Adipose tissue (tissue), 3 donors: ENCODE results near the gene TOX2. TPM values are rescaled to one million over a fixed set of nuclear protein-coding genes. Genes with fewer than 3 reads are reported as not detected.

Experiments used
- H3K27ac ChIP-seq: one replicate; pipeline ENCODE4 v1.5.1; 2013; ENCODE audit warnings: low read depth, low read length
- WGBS, 3 donors: extraction: QIAGEN DNeasy Blood & Tissue Kit; methylation state at CpG; one replicate each; pipeline ENCODE4 v1.1.7; 2013; 5-methylcytosine and 5-hydroxymethylcytosine counted together
- polyA plus RNA-seq, 3 donors: library from polyadenylated mRNA; stranded (reverse); fragments of 200-250 nt; gene quantifications; one replicate each; pipeline ENCODE4 v1.2.3, GENCODE V29; 2013
- donor health status: healthy with polysubstance abuse.
- donor health status: Bipolar disorder and iron deficiency.
- donor health status: healthy.

The TOX2 gene
- polyA plus RNA-seq, 3 donors: 1.4 to 9.9 (median 2.3) TPM

DNA sequence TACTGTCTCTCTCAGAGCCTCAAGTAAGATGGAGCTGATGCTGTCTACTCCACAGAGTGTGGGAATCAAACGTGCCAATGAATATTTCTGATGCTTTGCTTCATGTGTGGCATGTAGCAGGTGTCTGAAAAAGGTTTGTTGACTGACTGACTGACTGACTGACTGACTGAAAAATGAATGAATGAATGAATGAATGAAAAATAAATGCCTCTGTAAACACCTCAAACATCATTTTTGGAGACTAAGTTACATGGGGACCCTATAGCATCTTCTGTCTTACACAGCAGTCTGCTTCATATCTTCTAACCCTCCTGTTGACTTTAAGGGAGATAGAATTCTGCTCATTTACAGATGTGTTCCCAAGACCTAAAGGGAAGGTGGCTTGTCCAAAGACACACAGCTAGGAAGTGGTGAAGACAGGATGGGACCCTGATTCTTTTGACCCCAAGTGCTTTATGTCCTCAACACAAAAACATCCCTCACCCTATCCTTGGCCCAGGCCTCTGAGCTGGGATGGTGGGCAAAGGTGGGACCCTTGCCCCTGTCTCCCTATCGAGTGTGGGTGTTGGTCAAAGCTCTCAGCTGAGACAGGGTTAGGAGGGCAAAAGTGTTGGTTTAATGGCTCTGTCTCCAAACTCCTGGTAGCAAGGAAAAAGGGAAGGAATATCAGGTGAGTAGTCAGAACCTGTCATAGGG, 104.4 kb downstream of the TOX2 start:
- 56 to 76% (median 59%) methylated on average over 2 of the region's 2 CpGs for WGBS, 3 donors
- H3K27ac ChIP-seq: no peak overlapping the region

DNA sequence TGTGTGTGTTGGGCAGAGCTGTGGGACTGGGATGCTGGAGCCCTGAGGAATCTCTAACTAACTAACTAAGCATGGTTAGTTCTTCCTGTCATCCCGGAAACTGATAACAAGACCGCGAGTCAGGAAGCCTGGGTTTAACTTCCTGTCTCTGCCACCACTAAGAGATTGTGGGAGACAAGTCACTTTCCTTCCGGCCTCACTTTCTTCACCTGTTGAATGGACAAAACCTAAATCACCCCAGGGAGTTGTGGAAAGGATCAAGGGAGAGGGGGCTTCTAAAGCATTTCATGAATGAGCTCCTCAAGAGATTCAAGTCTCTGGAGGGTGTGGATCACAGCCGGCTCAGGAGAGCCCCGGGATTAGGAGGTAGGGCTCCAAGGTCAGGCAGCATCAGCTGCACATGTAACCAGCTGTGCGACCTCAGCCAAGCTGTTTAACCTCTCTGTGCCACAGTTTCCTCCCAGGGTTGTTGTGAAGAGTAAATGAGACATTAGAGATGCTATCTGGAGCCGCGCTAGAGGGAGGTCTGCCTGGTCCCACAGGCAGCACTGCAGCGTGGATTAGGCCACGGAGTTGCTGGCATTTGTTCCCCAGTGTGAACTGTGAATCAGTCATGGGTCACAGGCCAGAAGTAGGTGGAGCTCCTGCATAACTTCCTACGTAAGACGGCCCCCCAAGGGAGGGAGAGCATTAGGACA, 105.1 kb downstream of the TOX2 start:
- 44 to 55% (median 46%) methylated on average over 13 of the region's 13 CpGs for WGBS, 3 donors
- no peak overlapping the region for H3K27ac ChIP-seq

DNA sequence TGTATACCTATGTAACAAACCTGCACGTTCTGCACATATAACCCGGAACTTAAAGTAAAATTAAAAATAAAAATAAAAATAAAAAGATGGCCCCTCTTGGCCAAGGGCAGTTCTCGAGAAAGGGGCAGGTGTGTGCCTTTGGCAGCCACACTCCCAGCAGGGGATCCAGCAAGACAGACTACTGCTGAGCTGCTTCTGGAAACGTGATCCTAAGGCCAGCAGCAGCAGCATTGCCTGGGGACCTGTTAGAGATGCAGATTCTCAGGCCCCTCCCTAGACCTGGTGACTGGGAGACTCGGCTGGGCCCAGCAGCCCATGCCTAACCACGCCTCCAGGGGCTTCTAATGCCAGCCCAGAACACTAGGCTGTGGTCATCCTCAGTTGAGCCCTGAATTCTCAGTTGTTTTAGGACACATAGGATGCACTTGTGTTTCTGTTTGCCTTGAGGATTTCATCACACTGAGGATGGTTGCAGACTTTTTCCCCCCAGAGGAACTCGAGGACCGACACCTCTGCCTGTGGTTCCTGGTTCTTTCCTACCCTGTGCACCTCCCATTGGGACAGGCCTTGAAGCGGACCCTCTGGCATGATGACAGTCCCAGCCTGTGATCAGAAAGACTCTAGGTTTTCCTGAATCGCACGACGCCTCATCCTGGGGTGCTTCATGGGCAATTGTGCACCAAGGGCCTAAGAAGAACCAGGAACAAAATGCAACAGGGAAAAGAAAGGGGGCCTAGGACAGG, 105.9 kb downstream of the TOX2 start:
- 63 to 78% (median 77%) methylated on average over 12 of the region's 12 CpGs for WGBS, 3 donors
- no peak overlapping the region for H3K27ac ChIP-seq

DNA sequence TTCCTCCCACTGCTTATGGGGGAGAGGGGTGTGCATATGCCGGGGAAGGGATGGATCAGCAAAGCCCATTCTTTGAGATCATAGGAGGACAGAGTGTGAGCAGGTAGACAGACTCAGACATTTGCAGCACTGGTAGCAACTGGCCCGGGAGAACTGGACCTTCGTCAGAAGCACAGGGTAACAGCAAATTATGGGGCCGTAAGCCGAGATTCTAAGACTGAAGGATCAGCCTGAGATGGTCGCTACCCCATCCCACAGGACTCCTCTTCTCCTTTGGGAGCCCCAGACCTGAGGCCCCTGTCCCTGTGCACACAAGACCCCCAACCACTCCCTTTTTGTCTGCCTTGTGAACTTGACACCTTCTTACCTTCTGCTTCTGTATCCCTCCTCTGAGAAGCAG, 106.5 kb downstream of the TOX2 start:
- no peak overlapping the region for H3K27ac ChIP-seq
- 91 to 95% (median 93%) methylated on average over 6 of the region's 6 CpGs for WGBS, 3 donors

- WGBS, 3 donors: 84 to 93% (median 88%) methylated on average over 10 of the region's 10 CpGs
These were observed 107.2 kb downstream of the TOX2 start for GRCh38 chr20:44021900-44022299.

DNA sequence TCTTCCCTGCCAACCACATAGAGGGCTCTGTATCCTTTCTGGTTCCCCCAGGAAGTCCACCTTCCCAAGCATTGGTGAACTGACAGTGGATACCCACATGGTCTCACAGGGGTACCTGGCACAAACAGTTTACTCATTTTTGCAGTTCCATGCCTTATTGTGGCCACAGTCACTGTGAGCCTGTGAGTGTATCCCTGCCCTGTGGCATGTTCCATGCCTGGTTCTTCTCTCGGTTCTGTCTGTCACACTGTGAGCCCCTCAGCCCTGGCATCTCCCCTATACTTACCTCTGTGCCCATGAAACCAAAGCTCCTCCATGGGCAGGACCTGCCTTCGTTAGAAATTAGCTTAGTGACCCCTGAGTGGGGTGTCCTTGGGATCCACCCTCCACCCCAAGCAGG, 107.8 kb downstream of the TOX2 start:
- no peak overlapping the region for H3K27ac ChIP-seq
- whole genome bisulfite sequencing, 3 donors: 68 to 90% (median 88%) methylated on average over 2 of the region's 2 CpGs

More at GRCh38 chr20:44021900-44022299, 107.2 kb downstream of the TOX2 start:
- no peak overlapping the region for H3K27ac ChIP-seq

GRCh38 chr20:44023515-44024371, 109.1 kb downstream of the TOX2 start:
- WGBS, 3 donors: 76 to 87% (median 85%) methylated on average over 10 of the region's 10 CpGs
- no peak overlapping the region for H3K27ac ChIP-seq

DNA sequence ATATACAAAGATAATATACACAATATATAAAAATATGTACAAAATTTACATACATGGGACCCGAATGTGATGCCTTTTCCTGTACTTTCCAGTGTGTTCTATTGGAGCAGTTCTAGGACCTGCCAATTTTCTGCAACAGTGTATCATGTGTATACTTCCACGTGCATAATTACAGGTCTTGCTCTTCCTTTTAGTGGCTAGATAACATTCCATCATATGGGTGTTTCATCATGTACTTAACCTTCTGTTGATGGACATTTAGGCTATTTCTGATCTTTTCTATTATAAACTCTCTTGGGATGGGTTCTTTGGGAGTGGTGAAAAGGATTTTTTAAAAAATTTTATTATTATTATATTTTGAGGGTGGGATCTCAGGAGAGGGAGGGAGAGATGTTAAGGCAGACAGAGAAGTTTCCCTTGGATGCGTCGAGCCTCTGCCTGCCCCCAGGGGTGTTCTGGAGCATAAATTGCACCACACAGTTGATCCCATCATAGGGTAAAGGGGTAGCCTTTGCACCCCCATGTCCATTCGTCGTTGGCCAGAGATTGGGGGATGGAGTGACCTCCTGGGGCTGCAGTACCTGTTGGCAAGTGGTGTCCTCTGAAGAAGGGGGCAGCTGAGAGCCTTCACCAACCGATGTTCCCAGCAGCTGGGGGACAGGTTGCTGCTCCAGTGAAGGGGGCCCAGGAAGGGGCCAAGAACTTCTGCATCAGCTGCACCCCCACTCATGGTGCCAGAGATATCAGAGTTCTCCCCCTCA, 110.3 kb downstream of the TOX2 start:
- 56 to 72% (median 69%) methylated on average over 7 of the region's 7 CpGs for WGBS, 3 donors

GRCh38 chr20:44025756-44026155, 111.1 kb downstream of the TOX2 start:
- WGBS, 3 donors: 85 to 94% (median 92%) methylated on average over 6 of the region's 6 CpGs
- H3K27ac ChIP-seq: no peak overlapping the region

More for the DNA sequence above, 110.3 kb downstream of the TOX2 start:
- no peak overlapping the region for H3K27ac ChIP-seq

GRCh38 chr20:44026647-44027342, 112.1 kb downstream of the TOX2 start:
- 55 to 74% (median 74%) methylated on average over 9 of the region's 9 CpGs for WGBS, 3 donors
- no peak overlapping the region for H3K27ac ChIP-seq

- WGBS, 3 donors: 71 to 85% (median 84%) methylated on average over 11 of the region's 11 CpGs
- H3K27ac ChIP-seq: no peak overlapping the region
These were observed 112.8 kb downstream of the TOX2 start for GRCh38 chr20:44027343-44028002.

DNA sequence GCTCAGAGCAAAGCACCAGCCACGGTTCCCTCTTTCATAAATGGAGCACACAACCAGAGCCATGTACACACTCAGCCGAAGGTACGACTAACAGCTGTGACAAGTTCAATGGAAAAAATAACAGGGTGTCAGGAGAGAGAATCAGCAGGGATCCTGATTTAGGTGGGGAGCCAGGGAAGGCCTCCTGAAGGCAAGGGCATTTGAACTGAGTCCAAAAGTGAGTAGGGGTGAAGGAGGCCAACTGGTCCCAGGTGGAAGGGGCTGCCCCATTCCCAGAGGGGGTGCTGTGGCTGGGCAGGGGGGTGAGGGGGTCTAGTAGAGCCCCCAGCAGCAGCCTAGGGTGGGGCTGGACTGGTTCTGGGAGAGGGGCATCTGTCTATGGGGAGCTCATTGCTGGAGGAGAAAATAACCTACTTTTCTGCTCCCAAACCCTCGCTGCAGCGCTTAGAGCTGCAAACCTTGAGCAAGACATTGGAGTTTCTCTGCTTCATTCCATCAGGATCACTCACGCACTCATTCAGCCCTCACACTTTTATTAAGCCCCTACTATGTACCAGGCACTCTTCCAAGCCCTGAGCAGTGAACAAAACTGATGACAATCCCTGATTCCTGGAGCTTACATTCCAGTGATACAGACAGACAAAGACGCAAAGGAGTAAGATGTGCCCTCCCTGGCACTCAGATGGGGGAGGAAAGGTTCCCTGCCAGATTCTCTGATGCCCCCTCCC, 113.5 kb downstream of the TOX2 start:
- H3K27ac ChIP-seq: no peak overlapping the region
- WGBS, 3 donors: 57 to 85% (median 84%) methylated on average over 7 of the region's 7 CpGs

GRCh38 chr20:44028868-44029847, 114.5 kb downstream of the TOX2 start:
- 63 to 73% (median 63%) methylated on average over 14 of the region's 14 CpGs for WGBS, 3 donors
- H3K27ac ChIP-seq: no peak overlapping the region

DNA sequence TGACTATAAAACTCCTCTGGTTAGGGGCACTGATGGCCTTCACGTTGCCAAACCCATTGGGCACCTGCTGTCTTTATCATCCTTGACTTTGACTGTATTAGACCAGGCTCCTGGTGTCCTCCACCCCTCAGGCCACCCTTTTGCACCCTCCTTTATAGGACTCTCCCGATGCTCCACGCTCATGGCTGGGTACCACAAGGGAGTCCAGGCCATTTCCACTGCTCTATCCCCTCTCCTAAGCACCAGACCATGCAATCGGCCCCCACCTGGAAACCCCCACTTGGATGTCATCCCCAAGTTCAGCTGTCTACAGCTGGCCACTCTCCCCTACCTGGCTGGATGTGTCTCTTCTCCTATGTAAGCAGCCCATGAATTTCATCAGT, 115.2 kb downstream of the TOX2 start:
- H3K27ac ChIP-seq: no peak overlapping the region
- WGBS, 3 donors: 67 to 90% (median 90%) methylated on average over 4 of the region's 4 CpGs

DNA sequence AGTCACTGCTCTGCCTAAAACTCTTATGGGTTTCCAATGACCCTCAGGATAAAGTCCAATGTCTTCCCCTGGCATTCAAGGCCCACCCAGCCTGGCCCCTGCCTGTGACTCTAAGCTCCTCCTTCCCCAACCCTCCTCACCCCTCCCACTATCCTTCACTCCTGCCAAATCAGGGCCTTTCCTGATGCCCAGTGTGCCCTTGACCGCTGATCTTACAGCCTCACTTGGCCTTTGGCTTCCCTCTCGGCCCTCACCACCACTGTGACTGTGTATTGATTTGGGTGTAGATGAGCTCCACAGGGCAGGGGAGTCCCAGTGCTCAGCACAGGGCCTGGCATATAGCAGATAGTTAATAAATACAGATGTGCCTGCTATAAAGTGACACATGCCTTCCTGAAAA, 115.7 kb downstream of the TOX2 start:
- H3K27ac ChIP-seq: no peak overlapping the region
- 70 to 85% (median 84%) methylated on average over 2 of the region's 2 CpGs for WGBS, 3 donors
